Naive thymus-derived CD8-positive, alpha-beta T cell (primary cell): ENCODE data around the gene HJV. TPM values are rescaled to one million over a fixed set of nuclear protein-coding genes. Genes with fewer than 3 reads are reported as not detected.
A peak's percentile ranks its signal among the peaks of the same experiment; 100 is the strongest.

ENCODE experiments used
- ATAC-seq, 2 donors: fragments of 150-1000 bp; cut with Tn5 transposase in 1 of 2; sonication (Bioruptor Pico), chemical (Tn5 transposase) in 1 of 2; 1 replicate in 1 of 2; 2 replicates in 1 of 2; pipeline ENCODE4 v1.10.0; 2021; ENCODE audit warnings: mild to moderate bottlenecking in 2 of 2, moderate library complexity in 2 of 2
- POLR2A ChIA-PET: fragments of 350-600 bp; sonication (Branson Sonifier 250); formaldehyde crosslinking; loops from one replicate; lab custom pipeline; 2021; ENCODE audit warnings: antibody characterized with exemption; lab: Charles Lee
- DNase-seq, 10 donors: peaks; one replicate each; pipeline versions ENCODE4 v3.0.0 to v3.0.0-alpha.2; 2020 to 2022
- H3K27ac Mint-ChIP-seq, 10 donors: one replicate each; pipeline ENCODE4 v1.8.0; 2020 to 2022; ENCODE audit warnings: mild to moderate bottlenecking in 10 of 10, mixed read lengths in 10 of 10, moderate library complexity in 4 of 10, inconsistent platforms in 1 of 10
- H3K27me3 Mint-ChIP-seq, 5 donors: one replicate each; pipeline ENCODE4 v1.8.0; 2021 to 2022; ENCODE audit warnings: mixed read lengths in 5 of 5
- H3K36me3 Mint-ChIP-seq, 3 donors: one replicate each; pipeline ENCODE4 v1.8.0; 2020 to 2022; ENCODE audit warnings: mixed read lengths in 3 of 3, mild to moderate bottlenecking in 2 of 3, inconsistent platforms in 1 of 3
- H3K4me1 Mint-ChIP-seq, 4 donors: one replicate each; pipeline ENCODE4 v1.8.0; 2021 to 2022; ENCODE audit warnings: mixed read lengths in 4 of 4
- H3K4me3 Mint-ChIP-seq, 10 donors: one replicate each; pipeline ENCODE4 v1.8.0; 2020 to 2022; ENCODE audit warnings: mild to moderate bottlenecking in 10 of 10, mixed read lengths in 10 of 10, moderate library complexity in 6 of 10, inconsistent platforms in 1 of 10
- H3K9me3 Mint-ChIP-seq, 9 donors: one replicate each; pipeline ENCODE4 v1.8.0; 2020 to 2022; ENCODE audit warnings: mixed read lengths in 9 of 9, mild to moderate bottlenecking in 3 of 9, inconsistent platforms in 1 of 9, moderate library complexity in 1 of 9
- polyA plus RNA-seq, 3 donors: library from polyadenylated mRNA; unstranded; fragments of 300-500 nt; fragmentation: Illumina TruSeq; gene quantifications; one replicate each; pipeline ENCODE4 v1.2.3, GENCODE V29; 2021
- total RNA-seq, 8 experiments: library from RNA in 2 of 8; stranded (reverse) in 2 of 8; gene quantifications; one replicate each; pipeline ENCODE4 v1.2.3 and lab custom pipeline; 2021 to 2026

HJV gene
- total and polyA plus RNA-seq, 5 experiments from 2014 or later: not detected

- POLR2A ChIA-PET: interaction anchor here (0.6 to 30.6 kb wide), 6 partner anchors 18 to 1103 kb away, joined by 3 to 1573 read pairs (median 16); partner anchors contain the start of genes ANKRD34A, LIX1L, POLR3GL and RBM8A
- DNase-seq (no peak), ATAC-seq (no peak)
- Mint-ChIP-seq H3K4me1 (peaks cover 26 to 55% (median 50%) of the 10 kb centered on the region in 4 donors), H3K36me3 (peaks cover 0 to 4% (median 0%) of the 10 kb centered on the region in 3 donors), H3K27ac (peak overlapping the region in 5 of 10 donors; percentile 40 to 80 (median 61)), H3K4me3 (peak overlapping the region in 7 of 10 donors; percentile 0 to 51 (median 25)), H3K27me3 (no peaks in the 10 kb centered on the region), H3K9me3 (no peaks in the 10 kb centered on the region)
These were observed 39.4 kb downstream of the HJV start for GRCh38 chr1:145982010-145982723.

- peaks cover 13 to 45% (median 42%) of the 10 kb centered on the region in 4 donors for H3K4me1 Mint-ChIP-seq
These were observed 41.0 kb downstream of the HJV start for GRCh38 chr1:145980457-145980994.

GRCh38 chr1:145979746-145980456 lies 41.6 kb downstream of the HJV start:
- peak in 2 of 10 donors; percentile 65 to 68 for DNase-seq
- H3K4me3 Mint-ChIP-seq: no peak overlapping the region
- H3K4me1 Mint-ChIP-seq: peaks cover 7 to 42% (median 39%) of the 10 kb centered on the region in 4 donors
- peak; percentile 36 to 59 for ATAC-seq
- H3K9me3 Mint-ChIP-seq: no peaks in the 10 kb centered on the region
- POLR2A ChIA-PET: interaction anchor here (0.9 to 30.6 kb wide), 10 partner anchors 18 to 135 kb away, joined by 3 to 1573 read pairs (median 9); partner anchors contain the start of genes ANKRD34A, LIX1L, NUDT17 and POLR3GL
- H3K27me3 Mint-ChIP-seq: no peaks in the 10 kb centered on the region
- H3K36me3 Mint-ChIP-seq: peaks cover 0 to 13% (median 0%) of the 10 kb centered on the region in 3 donors
- no peak overlapping the region for H3K27ac Mint-ChIP-seq

More at GRCh38 chr1:145980457-145980994, 41.0 kb downstream of the HJV start:
- H3K27me3 Mint-ChIP-seq: no peaks in the 10 kb centered on the region
- no peaks in the 10 kb centered on the region for H3K9me3 Mint-ChIP-seq
- no peak overlapping the region for H3K4me3 Mint-ChIP-seq
- POLR2A ChIA-PET: interaction anchor here (0.6 to 30.6 kb wide), 9 partner anchors 19 to 135 kb away, joined by 4 to 1573 read pairs (median 9); partner anchors contain the start of genes ANKRD34A, LIX1L, NUDT17 and POLR3GL
- no peak for DNase-seq
- H3K36me3 Mint-ChIP-seq: peaks cover 0 to 10% (median 0%) of the 10 kb centered on the region in 3 donors
- H3K27ac Mint-ChIP-seq: peak overlapping the region in 1 of 10 donors; percentile 85
- no peak for ATAC-seq

GRCh38 chr1:145978854-145979745 lies 42.4 kb downstream of the HJV start:
- DNase-seq (peak; percentile 42 to 91 (median 78)), ATAC-seq (peak; percentile 74 to 79)
- Mint-ChIP-seq H3K4me3 (no peak overlapping the region), H3K9me3 (no peaks in the 10 kb centered on the region), H3K27ac (no peak overlapping the region), H3K27me3 (no peaks in the 10 kb centered on the region), H3K4me1 (peaks cover 2 to 45% (median 39%) of the 10 kb centered on the region in 4 donors), H3K36me3 (peaks cover 0 to 16% (median 1%) of the 10 kb centered on the region in 3 donors)
- POLR2A ChIA-PET: interaction anchor here (0.9 to 30.6 kb wide), 9 partner anchors 18 to 134 kb away, joined by 3 to 1573 read pairs (median 9); partner anchors contain the start of genes ANKRD34A, LIX1L, NUDT17 and POLR3GL

- DNase-seq (no peak), ATAC-seq (no peak)
- H3K36me3 Mint-ChIP-seq: peaks cover 0 to 16% (median 2%) of the 10 kb centered on the region in 3 donors
- H3K27ac Mint-ChIP-seq: no peak overlapping the region
- no peaks in the 10 kb centered on the region for H3K27me3 Mint-ChIP-seq
- H3K9me3 Mint-ChIP-seq: no peaks in the 10 kb centered on the region
- H3K4me1 Mint-ChIP-seq: peaks cover 3 to 41% (median 34%) of the 10 kb centered on the region in 4 donors
- no peak overlapping the region for H3K4me3 Mint-ChIP-seq
- POLR2A ChIA-PET: interaction anchor here (1.5 to 30.6 kb wide), 8 partner anchors 17 to 133 kb away, joined by 4 to 1573 read pairs (median 11); partner anchors contain the start of genes ANKRD34A, LIX1L, NUDT17 and POLR3GL
These were observed 43.1 kb downstream of the HJV start for GRCh38 chr1:145978471-145978853.

- no peak overlapping the region for H3K27ac Mint-ChIP-seq
- H3K36me3 Mint-ChIP-seq: peaks cover 0 to 18% (median 2%) of the 10 kb centered on the region in 3 donors
- H3K4me3 Mint-ChIP-seq: no peak overlapping the region
- H3K9me3 Mint-ChIP-seq: no peaks in the 10 kb centered on the region
- POLR2A ChIA-PET: interaction anchor here (0.6 to 30.6 kb wide), 10 partner anchors 8 to 118 kb away, joined by 3 to 1573 read pairs (median 6); partner anchors contain the start of genes ANKRD34A, LIX1L, PIAS3 and POLR3GL
- H3K27me3 Mint-ChIP-seq: no peaks in the 10 kb centered on the region
- H3K4me1 Mint-ChIP-seq: peaks cover 8 to 40% (median 33%) of the 10 kb centered on the region in 4 donors
- ATAC-seq (peak; percentile 24 to 26), DNase-seq (peak; percentile 52 to 88 (median 72))
These were observed 43.8 kb downstream of the HJV start for GRCh38 chr1:145977486-145978470.

- Mint-ChIP-seq H3K4me1 (peaks cover 8 to 37% (median 28%) of the 10 kb centered on the region in 4 donors), H3K27me3 (no peaks in the 10 kb centered on the region), H3K4me3 (peak overlapping the region in 1 of 10 donors; percentile 11), H3K9me3 (no peaks in the 10 kb centered on the region), H3K27ac (no peak overlapping the region), H3K36me3 (peaks cover 0 to 18% (median 2%) of the 10 kb centered on the region in 3 donors)
- DNase-seq (no peak), ATAC-seq (no peak)
- POLR2A ChIA-PET: interaction anchor here (0.6 to 30.6 kb wide), 10 partner anchors 9 to 118 kb away, joined by 3 to 1573 read pairs (median 5); partner anchors contain the start of genes ANKRD34A, LIX1L, PIAS3 and POLR3GL
These were observed 44.5 kb downstream of the HJV start for GRCh38 chr1:145977016-145977415.

- Mint-ChIP-seq H3K27ac (peak overlapping the region in 8 of 10 donors; percentile 20 to 85 (median 64)), H3K27me3 (no peaks in the 10 kb centered on the region), H3K9me3 (no peaks in the 10 kb centered on the region), H3K4me1 (peaks cover 11 to 35% (median 24%) of the 10 kb centered on the region in 4 donors), H3K36me3 (peaks cover 0 to 21% (median 2%) of the 10 kb centered on the region in 3 donors), H3K4me3 (no peak overlapping the region)
- ATAC-seq: no peak
- POLR2A ChIA-PET: interaction anchor here (25.2 to 30.6 kb wide), 2 partner anchors 14 to 25 kb away, joined by 462 to 1573 read pairs; partner anchors contain the start of genes ANKRD34A, LIX1L, POLR3GL and TXNIP
- no peak for DNase-seq
These were observed 46.3 kb downstream of the HJV start for GRCh38 chr1:145975216-145975615.

- POLR2A ChIA-PET: interaction anchor here (25.2 to 30.6 kb wide), 2 partner anchors 13 to 26 kb away, joined by 462 to 1573 read pairs; partner anchors contain the start of genes ANKRD34A, LIX1L, POLR3GL and TXNIP
- H3K9me3 Mint-ChIP-seq: no peaks in the 10 kb centered on the region
- H3K36me3 Mint-ChIP-seq: peaks cover 0 to 23% (median 2%) of the 10 kb centered on the region in 3 donors
- H3K4me1 Mint-ChIP-seq: peaks cover 11 to 37% (median 26%) of the 10 kb centered on the region in 4 donors
- H3K27me3 Mint-ChIP-seq: no peaks in the 10 kb centered on the region
- no peak overlapping the region for H3K4me3 Mint-ChIP-seq
- DNase-seq (no peak), ATAC-seq (no peak)
- H3K27ac Mint-ChIP-seq: peak overlapping the region in 7 of 10 donors; percentile 3 to 87 (median 54)
These were observed 46.8 kb downstream of the HJV start for GRCh38 chr1:145974721-145975120.

- peaks cover 19 to 40% (median 31%) of the 10 kb centered on the region in 4 donors for H3K4me1 Mint-ChIP-seq
- POLR2A ChIA-PET: interaction anchor here (1.2 to 1.5 kb wide), 2 partner anchors 10 to 45 kb away, joined by 5 to 6 read pairs; partner anchors contain the start of gene RBM8A
- peaks cover 0 to 2% (median 0%) of the 10 kb centered on the region in 9 donors for H3K9me3 Mint-ChIP-seq
- ATAC-seq: no peak
- DNase-seq: no peak
- H3K27ac Mint-ChIP-seq: peak overlapping the region in 4 of 10 donors; percentile 22 to 56 (median 56)
- peaks cover 2 to 27% (median 7%) of the 10 kb centered on the region in 3 donors for H3K36me3 Mint-ChIP-seq
- no peak overlapping the region for H3K4me3 Mint-ChIP-seq
- no peaks in the 10 kb centered on the region for H3K27me3 Mint-ChIP-seq
These were observed 49.0 kb downstream of the HJV start for GRCh38 chr1:145972580-145972979.
